HG02981 (cell line): Measurements from ENCODE around the gene SPATS1.

Experiments used
- ATAC-seq: cut with Tn5 transposase; IDR thresholded peaks from one replicate; pipeline ENCODE4 v1.9.1; 2021; ENCODE audit warnings: mild to moderate bottlenecking, moderate library complexity; ENCODE audit not compliant: unreplicated experiment

SPATS1 gene

GRCh38 chr6:44342489-44342888, at the start of gene SPATS1:
Gene SPATS1 (plus strand): TSS chr6:44342650. CDS start chr6:44343096, 446 bp downstream.
- ATAC-seq, result no peak

- no peak for ATAC-seq
Observed at GRCh38 chr6:44292661-44293365, 49.6 kb upstream of the SPATS1 start.

GRCh38 chr6:44294832-44295791, 47.3 kb upstream of the SPATS1 start:
- no peak for ATAC-seq

- ATAC-seq, result no peak
Observed at GRCh38 chr6:44297063-44298038, 45.1 kb upstream of the SPATS1 start.

- no peak for ATAC-seq
Observed at GRCh38 chr6:44298055-44298803, 44.2 kb upstream of the SPATS1 start.

GRCh38 chr6:44298864-44299263, 43.6 kb upstream of the SPATS1 start:
- no peak for ATAC-seq

GRCh38 chr6:44300292-44300823, 42.1 kb upstream of the SPATS1 start:
- no peak for ATAC-seq

GRCh38 chr6:44301106-44301505, 41.3 kb upstream of the SPATS1 start:
- no peak for ATAC-seq

GRCh38 chr6:44301782-44302564, 40.5 kb upstream of the SPATS1 start:
- no peak for ATAC-seq

GRCh38 chr6:44302856-44303255, 39.6 kb upstream of the SPATS1 start:
- no peak for ATAC-seq

GRCh38 chr6:44303842-44304241, 38.6 kb upstream of the SPATS1 start:
- ATAC-seq, result no peak

GRCh38 chr6:44304282-44305199, 37.9 kb upstream of the SPATS1 start:
- no peak for ATAC-seq

GRCh38 chr6:44305200-44305725, 37.2 kb upstream of the SPATS1 start:
- ATAC-seq, result no peak

- ATAC-seq, result no peak
Observed at GRCh38 chr6:44306710-44307109, 35.7 kb upstream of the SPATS1 start.

- no peak for ATAC-seq
Observed at GRCh38 chr6:44307217-44307616, 35.2 kb upstream of the SPATS1 start.

GRCh38 chr6:44309092-44309491, 33.4 kb upstream of the SPATS1 start:
- ATAC-seq, result no peak

- ATAC-seq, result no peak
Observed at GRCh38 chr6:44309631-44310030, 32.8 kb upstream of the SPATS1 start.

GRCh38 chr6:44310241-44310640, 32.2 kb upstream of the SPATS1 start:
- no peak for ATAC-seq
